Measurements from ENCODE around the gene ZNF200. TPM values are rescaled to one million over a fixed set of nuclear protein-coding genes. Genes with fewer than 3 reads are reported as not detected.

Gene ZNF200
- total and polyA plus RNA-seq, 2 of the 13 experiments (the other 11 are each of a cell fraction or from before 2014, with no cell fraction given) = 3.5 to 16.5 TPM

DNA sequence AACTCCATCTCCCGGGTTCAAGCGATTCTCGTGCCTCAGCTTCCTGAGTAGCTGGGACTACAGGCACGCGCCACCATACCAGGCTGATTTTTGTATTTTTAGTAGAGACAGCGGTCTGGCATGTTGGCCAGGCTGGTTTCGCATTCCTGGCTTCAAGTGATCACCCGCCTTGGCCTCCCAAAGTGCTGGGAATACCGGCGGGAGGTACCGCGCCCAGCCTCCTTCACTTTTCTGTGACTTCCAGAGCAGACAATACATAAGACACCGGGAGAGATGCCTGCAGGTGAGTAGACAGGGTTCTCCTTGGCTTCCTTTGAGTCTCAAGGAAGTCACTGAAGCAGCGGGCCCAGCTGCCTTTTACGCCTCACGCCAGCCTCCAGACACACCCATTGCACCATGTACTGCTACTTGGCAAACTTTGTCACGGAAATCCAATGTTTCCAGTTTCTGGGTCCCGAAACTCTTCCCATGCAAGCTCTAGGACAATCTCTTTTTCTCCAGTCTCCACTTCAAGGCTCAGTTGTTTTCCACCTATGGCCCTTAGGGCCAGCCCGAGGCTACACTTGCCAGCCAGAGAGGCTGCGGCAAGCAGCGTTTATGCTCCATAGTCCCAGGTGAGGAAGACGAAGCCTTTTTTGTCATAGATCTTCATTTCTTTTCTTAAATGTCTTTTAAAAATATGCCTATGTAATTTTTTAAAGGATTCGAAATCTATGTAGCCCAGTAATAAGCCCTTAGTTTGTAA lies 47.8 kb downstream of the ZNF200 start:
- 70% methylated on average over 23 of the region's 23 CpGs for WGBS (ENCODE audit: low lambda C conversion rate)
- CTCF ChIA-PET (ENCODE audit: low intra/inter-chr PET ratio, low total read pairs) = no interaction called here
- H3K27me3 ChIP-seq (ENCODE audit: control insufficient read depth in 1 of 2, insufficient read depth in 2 of 2, low read length in 2 of 2) = no peaks in the 10 kb centered on the region; a peak in 1 of 5 replicates

More for the DNA sequence above, 47.8 kb downstream of the ZNF200 start:
- no peaks in the 10 kb centered on the region for H4K20me1 ChIP-seq (ENCODE audit: insufficient read depth, low read length)
- DNase-seq (ENCODE audit: low spot score) (no peak), FAIRE-seq (no peak), ATAC-seq (no peak)
- no TSS peak for BruUV-seq (replicated peaks)
- intact Hi-C loops (cut with micrococcal nuclease; ENCODE audit: unreplicated experiment) (loop anchor here (5.0 kb wide), 1 partner anchor 35 kb away; no protein-coding TSS in a partner anchor), in situ Hi-C loops (cut with HindIII; ENCODE audit: extremely low pct_ligation_motif_present, low pct_unique_long_range_greater_than_20kb) (no loop called here)
- peaks cover 48% of the 10 kb centered on the region for H3K4me1 ChIP-seq (ENCODE audit: insufficient read depth, low read length)
- no peak overlapping the region for H2AFZ ChIP-seq (ENCODE audit: low read length)
- peak overlapping the region in 2 of 3 experiments; percentile 29 to 76; a peak in 4 of 6 replicates for H3K4me3 ChIP-seq (replicated peaks in 1 of 3; ENCODE audit: insufficient read depth in 1 of 3, low read depth in 2 of 3, low read length in 3 of 3)
- POLR2A ChIA-PET = interaction anchor here (0.6 to 3.0 kb wide), 8 partner anchors 15 to 166 kb away, joined by 3 to 22 read pairs (median 4); partner anchors contain the start of gene ZNF213
- H3K27ac ChIP-seq (ENCODE audit: extremely low read length, insufficient read depth, low read length) = no peak overlapping the region
- no peaks in the 10 kb centered on the region for H3K36me3 ChIP-seq (replicated peaks in 1 of 2; ENCODE audit: control insufficient read depth in 1 of 2, insufficient read depth in 2 of 2, low read length in 2 of 2)
- H3K9ac ChIP-seq (ENCODE audit: insufficient read depth, low read depth, low read length) = peak overlapping the region; percentile 10; the same call in 1 of the 2 replicates
- H3K4me2 ChIP-seq (ENCODE audit: low read depth, low read length) = peak overlapping the region; percentile 65
- no peaks in the 10 kb centered on the region for H3K9me3 ChIP-seq (ENCODE audit: low read length)
- TF ChIP-seq MBNL3 (CRISPR knock-in tag; conservative IDR thresholded peaks at IDR 0.05) (no peak), HNF4A (CRISPR knock-in tag; IDR thresholded peaks at IDR 0.05) (no peak), ZNF547 (CRISPR knock-in tag; IDR thresholded peaks at IDR 0.05) (no peak), ZSCAN5A (CRISPR knock-in tag; IDR thresholded peaks at IDR 0.05; ENCODE audit: borderline replicate concordance) (no peak), ZNF383 (CRISPR knock-in tag; IDR thresholded peaks at IDR 0.05; ENCODE audit: borderline replicate concordance) (no peak), PAWR (CRISPR knock-in tag; IDR thresholded peaks at IDR 0.05; ENCODE audit: borderline replicate concordance) (no peak), NBN (conservative IDR thresholded peaks at IDR 0.05) (no peak), ARNT2 (CRISPR knock-in tag; IDR thresholded peaks at IDR 0.05; ENCODE audit: low read depth) (no peak), JUND (CRISPR knock-in tag; IDR thresholded peaks at IDR 0.05) (no peak), TARDBP (CRISPR knock-in tag; IDR thresholded peaks at IDR 0.05) (no peak)
- TF ChIP-seq, protein P1, sequence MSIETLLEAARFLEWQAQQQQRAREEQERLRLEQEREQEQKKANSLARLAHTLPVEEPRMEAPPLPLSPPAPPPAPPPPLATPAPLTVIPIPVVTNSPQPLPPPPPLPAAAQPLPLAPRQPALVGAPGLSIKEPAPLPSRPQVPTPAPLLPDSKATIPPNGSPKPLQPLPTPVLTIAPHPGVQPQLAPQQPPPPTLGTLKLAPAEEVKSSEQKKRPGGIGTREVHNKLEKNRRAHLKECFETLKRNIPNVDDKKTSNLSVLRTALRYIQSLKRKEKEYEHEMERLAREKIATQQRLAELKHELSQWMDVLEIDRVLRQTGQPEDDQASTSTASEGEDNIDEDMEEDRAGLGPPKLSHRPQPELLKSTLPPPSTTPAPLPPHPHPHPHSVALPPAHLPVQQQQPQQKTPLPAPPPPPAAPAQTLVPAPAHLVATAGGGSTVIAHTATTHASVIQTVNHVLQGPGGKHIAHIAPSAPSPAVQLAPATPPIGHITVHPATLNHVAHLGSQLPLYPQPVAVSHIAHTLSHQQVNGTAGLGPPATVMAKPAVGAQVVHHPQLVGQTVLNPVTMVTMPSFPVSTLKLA (IDR thresholded peaks at IDR 0.05) = no peak
- H3K79me2 ChIP-seq (ENCODE audit: insufficient read depth, low read length) = no peaks in the 10 kb centered on the region

Data from HepG2 (cell line).